Hepatocyte (in vitro differentiated cells): Measurements from ENCODE around the gene TMEM135.
"Not testable (repeated sequence)": the region's sequence is repeated elsewhere in the genome, so short reads cannot be mapped to it uniquely, and the experiment has no call there.

Experiments used
- EZH2 ChIP-seq: fragments of 200-600 bp; sonication (generic); IDR thresholded peaks from 2 replicates; pipeline ENCODE4 v1.6.1; 2016; ENCODE audit warnings: antibody characterized with exemption, mild to moderate bottlenecking, borderline replicate concordance
- TF ChIP-seq, protein P1 (sequence below): fragments of 200-600 bp; sonication (generic); IDR thresholded peaks from 2 replicates; pipeline ENCODE4 v1.5.1; 2016; ENCODE audit warnings: antibody characterized with exemption, mild to moderate bottlenecking; ENCODE audit not compliant: poor library complexity

DNA sequence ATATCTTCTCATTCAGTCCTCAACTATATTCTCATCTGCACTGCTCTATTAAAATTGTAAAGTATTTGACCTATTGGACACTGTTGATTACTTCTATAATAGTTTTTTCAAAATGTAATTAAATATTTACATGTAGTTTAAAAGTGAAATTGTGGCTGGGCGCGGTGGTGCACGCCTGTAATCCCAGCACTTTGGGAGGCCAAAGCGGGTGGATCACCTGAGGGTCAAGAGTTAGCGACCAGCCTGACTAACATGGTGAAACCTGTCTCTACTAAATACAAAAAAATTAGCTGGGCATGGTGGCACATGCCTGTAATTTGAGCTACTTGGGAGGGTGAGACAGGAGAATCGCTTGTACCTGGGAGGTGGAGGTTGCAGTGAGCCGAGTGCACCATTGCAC, 112.0 kb downstream of the TMEM135 start:
- TF ChIP-seq, protein P1, sequence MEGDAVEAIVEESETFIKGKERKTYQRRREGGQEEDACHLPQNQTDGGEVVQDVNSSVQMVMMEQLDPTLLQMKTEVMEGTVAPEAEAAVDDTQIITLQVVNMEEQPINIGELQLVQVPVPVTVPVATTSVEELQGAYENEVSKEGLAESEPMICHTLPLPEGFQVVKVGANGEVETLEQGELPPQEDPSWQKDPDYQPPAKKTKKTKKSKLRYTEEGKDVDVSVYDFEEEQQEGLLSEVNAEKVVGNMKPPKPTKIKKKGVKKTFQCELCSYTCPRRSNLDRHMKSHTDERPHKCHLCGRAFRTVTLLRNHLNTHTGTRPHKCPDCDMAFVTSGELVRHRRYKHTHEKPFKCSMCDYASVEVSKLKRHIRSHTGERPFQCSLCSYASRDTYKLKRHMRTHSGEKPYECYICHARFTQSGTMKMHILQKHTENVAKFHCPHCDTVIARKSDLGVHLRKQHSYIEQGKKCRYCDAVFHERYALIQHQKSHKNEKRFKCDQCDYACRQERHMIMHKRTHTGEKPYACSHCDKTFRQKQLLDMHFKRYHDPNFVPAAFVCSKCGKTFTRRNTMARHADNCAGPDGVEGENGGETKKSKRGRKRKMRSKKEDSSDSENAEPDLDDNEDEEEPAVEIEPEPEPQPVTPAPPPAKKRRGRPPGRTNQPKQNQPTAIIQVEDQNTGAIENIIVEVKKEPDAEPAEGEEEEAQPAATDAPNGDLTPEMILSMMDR, result not testable (repeated sequence)
- not testable (repeated sequence) for TF ChIP-seq EZH2
